HepG2 (cell line): ENCODE data around the gene CCDC201. TPM values are rescaled to one million over a fixed set of nuclear protein-coding genes. Genes with fewer than 3 reads are reported as not detected.

Source experiments
- FOXA3 ChIP-seq: IDR thresholded peaks from 2 replicates; pipeline ENCODE4 v1.6.1; 2016; ENCODE audit warnings: missing genetic modification reagents, missing compliant biosample characterization
- FOXC1 ChIP-seq: sonication (generic); formaldehyde crosslinking; IDR thresholded peaks from 2 replicates; pipeline ENCODE4 v1.8.0; 2022; ENCODE audit warnings: mild to moderate bottlenecking, missing genetic modification reagents, borderline replicate concordance
- MEIS1 ChIP-seq: sonication (generic); formaldehyde crosslinking; IDR thresholded peaks from 2 replicates; pipeline ENCODE4 v1.9.0; 2021; ENCODE audit warnings: mild to moderate bottlenecking, missing genetic modification reagents, moderate library complexity, borderline replicate concordance
- POLR2G ChIP-seq: fragments of 200-400 bp; formaldehyde crosslinking; IDR thresholded peaks from 2 replicates; pipeline ENCODE4 v1.6.1; 2018; ENCODE audit warnings: mild to moderate bottlenecking, low read depth, low read length, moderate library complexity
- XRCC5 ChIP-seq: fragments of 200-400 bp; formaldehyde crosslinking; optimal IDR thresholded peaks from 2 replicates; pipeline ENCODE3; 2017; ENCODE audit warnings: mild to moderate bottlenecking, low read length
- ZC3H4 ChIP-seq: sonication (generic); formaldehyde crosslinking; IDR thresholded peaks from 2 replicates; pipeline ENCODE4 v1.4.0; 2020; ENCODE audit warnings: missing genetic modification reagents, borderline replicate concordance
- ZKSCAN5 ChIP-seq: sonication (generic); formaldehyde crosslinking; IDR thresholded peaks from 2 replicates; pipeline ENCODE4 v1.5.1; 2020; ENCODE audit warnings: mild to moderate bottlenecking, missing genetic modification reagents
- ZNF251 ChIP-seq: sonication (generic); formaldehyde crosslinking; IDR thresholded peaks from 2 replicates; pipeline ENCODE4 v1.9.0; 2021; ENCODE audit warnings: mild to moderate bottlenecking, missing genetic modification reagents
- ZNF557 ChIP-seq: sonication (generic); formaldehyde crosslinking; IDR thresholded peaks from 2 replicates; pipeline ENCODE4 v1.4.0; 2020; ENCODE audit warnings: missing genetic modification reagents
- ZNF670 ChIP-seq: sonication (generic); formaldehyde crosslinking; IDR thresholded peaks from 2 replicates; pipeline ENCODE4 v1.8.0; 2022; ENCODE audit warnings: mild to moderate bottlenecking, missing genetic modification reagents, borderline replicate concordance
- ZNF687 ChIP-seq: sonication (generic); formaldehyde crosslinking; IDR thresholded peaks from 2 replicates; pipeline ENCODE4 v1.5.1; 2020; ENCODE audit warnings: mild to moderate bottlenecking, missing genetic modification reagents, moderate library complexity
- ZNF749 ChIP-seq: sonication (generic); formaldehyde crosslinking; IDR thresholded peaks from 2 replicates; pipeline ENCODE4 v1.8.0; 2022; ENCODE audit warnings: mild to moderate bottlenecking, missing genetic modification reagents, moderate library complexity, borderline replicate concordance
- ZNF878 ChIP-seq: sonication (generic); formaldehyde crosslinking; IDR thresholded peaks from 2 replicates; pipeline ENCODE4 v1.8.1; 2023; ENCODE audit warnings: mild to moderate bottlenecking, missing genetic modification reagents, moderate library complexity
- polyA plus RNA-seq, 8 experiments: library from polyadenylated mRNA; depleted of rRNA in 3 of 8; stranded (reverse) in 7 of 8; unstranded in 1 of 8; fragments of >200 nt; fragmentation: Illumina TruSeq in 4 of 8; extraction: Trizol in 4 of 8; gene quantifications; 2 replicates each; pipeline versions ENCODE4 v1.2.1 to v1.2.3, GENCODE V29; 2011 to 2016; ENCODE audit warnings: low read depth in 4 of 8, missing spikeins in 1 of 8, mixed read lengths in 1 of 8; ENCODE audit not compliant: insufficient read depth in 1 of 8
- total RNA-seq, 5 experiments: library from RNA; depleted of rRNA; stranded (reverse); fragments of >200 nt; fragmentation: Illumina TruSeq; extraction: Trizol; gene quantifications; 2 replicates each; pipeline ENCODE4 v1.2.3, GENCODE V29; 2016; ENCODE audit warnings: low read depth in 1 of 5
- TF ChIP-seq, protein P1 (sequence below), 2 experiments: fragments of 450-650 bp in 1 of 2; sonication (generic) in 1 of 2; formaldehyde crosslinking in 1 of 2; IDR thresholded peaks; 2 replicates each; pipeline versions ENCODE4 v1.6.1 to v1.8.0; 2016 to 2022; ENCODE audit warnings: antibody characterized with exemption in 1 of 2, mild to moderate bottlenecking in 1 of 2, missing genetic modification reagents in 1 of 2

Gene CCDC201
- total and polyA plus RNA-seq, 2 of the 13 experiments (the other 11 are each of a cell fraction or from before 2014, with no cell fraction given), result 0.92 TPM; not detected in 1

GRCh38 chr7:45893996-45894664 lies 21.2 kb upstream of the CCDC201 start (continued):
- TF ChIP-seq MEIS1 (CRISPR knock-in tag), result peak; percentile 23; the same call in 1 of the 2 replicates
- peak; percentile 26 for TF ChIP-seq FOXA3 (CRISPR knock-in tag)
- no peak for TF ChIP-seq XRCC5
- peak; percentile 85 for TF ChIP-seq POLR2G
- TF ChIP-seq ZNF749 (CRISPR knock-in tag), result no peak
- TF ChIP-seq ZNF670 (CRISPR knock-in tag), result 0 out of 2 replicates have a peak, but pooled peaks have one; percentile 38
- 0 out of 2 replicates have a peak, but pooled peaks have one; percentile 57 for TF ChIP-seq ZNF251 (CRISPR knock-in tag)
- peak; percentile 51; the same call in 1 of the 2 replicates for TF ChIP-seq ZKSCAN5 (CRISPR knock-in tag)
- no peak for TF ChIP-seq ZNF557
- peak; percentile 77 for TF ChIP-seq ZNF687 (CRISPR knock-in tag)
- TF ChIP-seq, protein P1, sequence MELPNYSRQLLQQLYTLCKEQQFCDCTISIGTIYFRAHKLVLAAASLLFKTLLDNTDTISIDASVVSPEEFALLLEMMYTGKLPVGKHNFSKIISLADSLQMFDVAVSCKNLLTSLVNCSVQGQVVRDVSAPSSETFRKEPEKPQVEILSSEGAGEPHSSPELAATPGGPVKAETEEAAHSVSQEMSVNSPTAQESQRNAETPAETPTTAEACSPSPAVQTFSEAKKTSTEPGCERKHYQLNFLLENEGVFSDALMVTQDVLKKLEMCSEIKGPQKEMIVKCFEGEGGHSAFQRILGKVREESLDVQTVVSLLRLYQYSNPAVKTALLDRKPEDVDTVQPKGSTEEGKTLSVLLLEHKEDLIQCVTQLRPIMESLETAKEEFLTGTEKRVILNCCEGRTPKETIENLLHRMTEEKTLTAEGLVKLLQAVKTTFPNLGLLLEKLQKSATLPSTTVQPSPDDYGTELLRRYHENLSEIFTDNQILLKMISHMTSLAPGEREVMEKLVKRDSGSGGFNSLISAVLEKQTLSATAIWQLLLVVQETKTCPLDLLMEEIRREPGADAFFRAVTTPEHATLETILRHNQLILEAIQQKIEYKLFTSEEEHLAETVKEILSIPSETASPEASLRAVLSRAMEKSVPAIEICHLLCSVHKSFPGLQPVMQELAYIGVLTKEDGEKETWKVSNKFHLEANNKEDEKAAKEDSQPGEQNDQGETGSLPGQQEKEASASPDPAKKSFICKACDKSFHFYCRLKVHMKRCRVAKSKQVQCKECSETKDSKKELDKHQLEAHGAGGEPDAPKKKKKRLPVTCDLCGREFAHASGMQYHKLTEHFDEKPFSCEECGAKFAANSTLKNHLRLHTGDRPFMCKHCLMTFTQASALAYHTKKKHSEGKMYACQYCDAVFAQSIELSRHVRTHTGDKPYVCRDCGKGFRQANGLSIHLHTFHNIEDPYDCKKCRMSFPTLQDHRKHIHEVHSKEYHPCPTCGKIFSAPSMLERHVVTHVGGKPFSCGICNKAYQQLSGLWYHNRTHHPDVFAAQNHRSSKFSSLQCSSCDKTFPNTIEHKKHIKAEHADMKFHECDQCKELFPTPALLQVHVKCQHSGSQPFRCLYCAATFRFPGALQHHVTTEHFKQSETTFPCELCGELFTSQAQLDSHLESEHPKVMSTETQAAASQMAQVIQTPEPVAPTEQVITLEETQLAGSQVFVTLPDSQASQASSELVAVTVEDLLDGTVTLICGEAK (IDR thresholded peaks at IDR 0.05), result no peak
- TF ChIP-seq, protein P1 (CRISPR knock-in tag; IDR thresholded peaks at IDR 0.05), result 0 out of 2 replicates have a peak, but pooled peaks have one; percentile 29
- TF ChIP-seq FOXC1, result peak; percentile 77; the same call in 1 of the 2 replicates
- peak; percentile 97 for TF ChIP-seq ZC3H4 (CRISPR knock-in tag)
- peak; percentile 68 for TF ChIP-seq ZNF878
